Stimulated activated CD8-positive, alpha-beta memory T cell treated with anti-CD3 and anti-CD28 coated beads, Interleukin-12 subunit alpha, Interleukin-12 subunit beta, amount 100 ng/mL, for 4 hours (primary cell): Measurements from ENCODE around the gene NFATC1.

Experiments
- DNase-seq: peaks from one replicate; pipeline ENCODE4 v3.0.0-alpha.2; 2020; ENCODE audit warnings: low read depth

Gene NFATC1

DNA sequence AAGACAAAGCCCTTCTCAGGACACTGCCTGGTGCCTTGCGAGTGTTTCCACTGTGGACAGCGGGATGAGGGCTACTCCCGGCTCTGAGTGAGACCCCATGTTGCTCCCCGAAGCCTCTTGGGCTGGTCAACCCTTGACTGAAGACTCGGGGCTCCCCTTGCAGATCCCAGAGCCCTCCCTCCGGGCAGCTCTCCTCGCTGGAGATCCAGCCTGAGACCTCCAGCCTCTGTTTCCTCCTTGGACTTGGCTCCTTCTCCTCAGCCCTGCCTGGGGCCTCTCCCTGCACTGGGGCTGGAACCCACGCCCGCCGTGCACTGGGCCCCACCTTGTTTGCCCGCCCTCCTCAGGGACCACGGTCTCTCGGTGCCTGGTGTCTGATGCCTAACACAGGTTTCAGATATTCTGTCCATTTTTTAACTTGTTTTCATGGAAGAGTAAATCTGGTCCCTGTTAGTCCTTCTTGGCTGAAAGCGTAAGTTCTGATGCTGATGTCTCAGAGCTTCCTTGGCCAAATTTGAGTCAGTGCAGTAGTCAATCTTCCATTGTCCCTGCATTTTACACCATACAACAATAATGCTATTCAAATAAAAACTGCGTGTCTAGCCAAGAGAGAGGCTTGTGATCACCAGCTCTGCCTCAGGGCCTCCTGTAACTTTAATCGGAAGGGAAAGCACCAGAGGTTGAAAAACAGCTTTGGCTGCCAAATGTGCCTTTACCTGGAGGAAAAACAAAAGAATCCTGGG, 144.6 kb downstream of the NFATC1 start:
- DNase-seq: no peak

DNA sequence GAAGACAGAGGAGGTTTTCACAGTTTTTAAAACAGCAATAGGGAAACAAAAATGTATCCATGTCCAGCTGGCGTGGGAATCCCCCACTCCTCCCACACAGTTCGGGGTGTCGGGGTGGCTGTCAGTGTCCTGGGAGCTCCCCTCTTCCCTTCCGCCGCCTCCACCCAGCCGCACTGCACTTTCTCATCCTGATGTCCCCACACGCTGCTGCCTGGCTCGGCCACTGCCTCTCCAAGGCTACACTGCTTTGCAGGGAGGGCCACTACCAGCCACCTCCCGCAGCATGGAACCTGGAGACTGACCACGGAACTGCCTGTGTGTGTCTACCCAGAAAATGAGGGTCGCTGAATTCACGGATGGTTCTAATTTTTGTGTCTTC, 145.2 kb downstream of the NFATC1 start:
- DNase-seq: no peak

- DNase-seq: no peak
Measured at GRCh38 chr18:79542213-79542612, 146.5 kb downstream of the NFATC1 start.

DNA sequence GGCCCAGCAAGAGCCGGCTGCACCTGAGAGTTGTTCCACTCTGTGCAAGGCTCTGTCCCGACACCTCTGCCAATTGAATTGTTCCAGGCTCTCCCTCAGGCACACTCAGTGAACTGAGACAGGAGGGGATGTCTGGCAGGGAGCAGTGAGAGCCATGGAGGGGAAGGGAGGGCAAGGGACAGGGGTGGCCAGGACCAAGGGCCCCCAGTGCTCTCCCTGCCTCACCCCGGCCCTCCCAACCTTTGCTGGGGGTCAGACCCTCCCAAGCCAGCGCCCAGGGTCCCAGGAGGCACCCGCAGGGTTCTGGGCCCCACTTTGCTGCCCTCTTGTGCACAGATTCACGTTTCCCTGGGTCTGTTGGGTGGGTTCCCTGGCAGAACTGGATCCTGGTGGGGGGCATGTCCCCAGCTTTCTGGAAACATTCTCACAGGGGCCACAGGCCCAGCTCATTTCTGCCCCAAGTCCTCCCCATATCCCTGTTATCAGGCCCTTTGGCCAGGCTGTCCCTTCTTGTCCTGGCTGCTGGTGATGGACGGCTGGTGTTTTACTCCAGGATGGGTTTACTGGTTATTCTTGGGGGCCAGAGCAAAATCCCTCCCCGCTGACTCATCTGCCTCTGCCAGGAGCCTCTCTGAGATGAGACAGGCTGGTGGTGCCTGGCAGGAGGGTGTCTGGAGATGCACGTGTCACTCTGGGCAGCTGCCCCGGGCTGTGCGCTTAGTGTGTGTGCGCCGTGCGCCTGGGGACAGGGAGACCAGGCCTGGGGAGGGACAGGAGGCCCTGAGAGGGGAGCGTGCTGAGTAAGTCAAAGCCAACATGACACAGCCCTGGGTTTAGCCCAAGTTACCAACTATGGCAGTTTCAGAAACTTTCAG, 147.4 kb downstream of the NFATC1 start:
- no peak for DNase-seq

GRCh38 chr18:79543861-79544385, 148.2 kb downstream of the NFATC1 start:
- no peak for DNase-seq

DNA sequence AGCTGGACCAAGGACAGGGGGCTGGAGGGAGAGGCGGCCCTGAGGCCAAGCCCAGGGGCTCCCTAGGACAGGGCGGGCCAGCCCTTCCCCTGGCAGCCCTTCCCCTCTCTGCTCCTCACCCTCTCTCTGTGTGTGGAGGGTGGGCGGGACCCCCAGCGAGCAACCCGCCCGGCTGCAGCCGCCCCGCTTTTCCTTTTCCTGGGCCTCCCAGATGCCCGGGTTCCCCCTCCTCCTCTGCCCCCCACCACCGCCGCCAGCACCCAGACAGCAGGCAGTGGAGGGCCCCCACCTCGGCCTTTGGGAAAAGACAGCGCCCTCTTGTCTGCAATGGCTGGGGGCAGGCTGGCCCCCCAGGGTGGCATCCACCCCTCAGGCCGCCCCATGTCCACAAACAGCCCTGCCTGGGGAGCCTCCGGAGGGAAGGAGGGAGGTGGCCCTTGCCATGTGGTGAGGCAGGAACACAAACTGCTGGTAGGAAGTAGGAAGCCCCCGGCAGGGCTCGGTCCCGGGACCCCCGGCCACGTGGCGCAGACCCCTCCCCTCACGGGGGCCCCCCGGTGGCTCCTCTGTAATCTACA, 148.7 kb downstream of the NFATC1 start:
- no peak for DNase-seq

DNA sequence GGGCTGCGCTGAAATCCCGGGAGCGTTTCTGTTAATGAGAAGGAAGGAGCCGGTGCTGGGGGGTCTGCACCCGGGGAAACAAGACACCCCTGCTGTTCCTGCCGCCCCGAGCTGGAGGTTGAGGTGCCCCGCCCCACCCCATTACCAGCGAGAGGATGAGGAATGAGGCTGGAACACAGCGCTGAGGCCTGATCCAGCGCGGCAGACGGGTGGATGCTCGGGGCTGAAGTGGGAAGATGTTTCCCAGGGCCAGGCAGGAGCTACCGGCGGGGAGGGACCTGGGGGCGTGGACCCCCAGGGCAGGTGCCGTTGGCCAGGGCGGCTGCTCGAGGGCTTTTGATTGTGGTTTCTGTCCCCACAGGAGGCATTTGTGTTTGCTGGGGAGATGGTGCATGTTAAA, 149.5 kb downstream of the NFATC1 start:
- no peak for DNase-seq

DNA sequence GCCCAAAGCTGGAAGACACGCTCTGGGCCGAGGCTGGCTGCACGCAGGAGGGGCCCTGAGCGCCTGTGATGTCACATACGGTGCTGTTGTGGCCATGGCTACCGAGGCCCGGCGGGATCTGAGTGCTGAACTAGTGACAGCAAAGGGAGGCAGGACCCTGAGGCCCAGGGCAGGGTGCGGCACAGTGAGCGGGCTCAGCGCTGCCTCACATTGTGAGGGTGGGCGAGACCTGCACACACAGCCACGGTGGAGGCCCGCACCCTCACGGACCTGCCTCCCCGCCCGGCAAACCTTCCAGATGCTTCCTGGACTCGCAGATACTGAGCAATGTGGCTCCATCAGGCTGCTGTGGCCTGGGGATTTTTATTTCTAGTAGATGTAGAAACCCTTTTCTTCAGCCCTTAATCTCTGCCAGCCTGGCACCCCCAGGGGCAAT, 150.0 kb downstream of the NFATC1 start:
- no peak for DNase-seq

- DNase-seq: no peak
Measured at GRCh38 chr18:79546781-79547272, 151.1 kb downstream of the NFATC1 start.

DNA sequence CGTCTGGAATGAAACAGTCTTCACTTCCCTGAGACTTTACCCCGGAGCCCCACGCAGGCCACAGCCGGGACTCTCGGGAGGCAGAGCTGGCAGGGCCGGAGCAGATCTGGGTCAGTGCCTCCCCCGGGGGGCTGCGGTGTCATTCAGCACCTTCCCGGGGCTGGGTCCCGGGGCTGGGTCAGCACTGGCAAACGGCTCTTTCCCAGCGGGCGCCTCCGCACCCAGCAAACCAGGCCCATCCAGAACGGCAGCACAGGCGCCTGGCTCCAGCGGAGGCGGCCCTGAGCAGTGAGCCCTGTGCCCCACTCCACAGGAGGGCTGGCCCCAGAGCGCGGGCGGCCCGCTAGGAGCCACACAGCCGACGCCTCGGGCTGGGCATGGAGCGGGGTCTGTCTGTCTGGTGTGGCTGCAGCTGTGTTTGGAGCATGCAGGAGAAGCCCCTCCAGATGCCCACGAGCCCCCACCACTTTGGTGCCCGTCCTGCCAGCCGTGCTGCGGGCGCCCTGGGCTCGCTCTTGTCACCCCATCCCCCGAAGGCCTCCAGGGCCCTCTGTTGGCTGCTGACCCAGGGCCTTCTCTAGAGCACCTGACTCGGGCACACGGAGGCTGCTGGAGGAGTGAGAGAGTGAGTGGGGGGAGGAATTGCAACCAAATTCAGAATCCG, 151.8 kb downstream of the NFATC1 start:
- DNase-seq: no peak

- no peak for DNase-seq
Measured at GRCh38 chr18:79548077-79548450, 152.3 kb downstream of the NFATC1 start.

DNA sequence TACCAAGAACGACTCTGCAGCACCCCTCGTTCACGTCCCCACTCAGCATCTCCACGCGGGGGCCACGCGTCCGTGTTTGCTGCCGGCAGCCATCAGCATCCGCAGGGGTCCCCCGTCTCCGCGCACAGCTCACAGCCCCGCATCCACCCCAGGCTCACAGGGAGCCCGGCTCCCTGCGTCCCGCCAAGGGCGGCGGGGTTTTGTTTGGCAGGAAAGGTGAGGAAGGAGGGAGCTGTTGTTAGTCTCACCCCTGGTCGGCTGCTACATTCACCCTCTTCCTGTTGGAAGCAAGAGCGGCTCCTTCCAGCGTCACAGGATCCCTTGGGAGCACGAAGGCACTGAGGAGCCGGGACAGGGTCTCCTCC, 152.9 kb downstream of the NFATC1 start:
- no peak for DNase-seq

DNA sequence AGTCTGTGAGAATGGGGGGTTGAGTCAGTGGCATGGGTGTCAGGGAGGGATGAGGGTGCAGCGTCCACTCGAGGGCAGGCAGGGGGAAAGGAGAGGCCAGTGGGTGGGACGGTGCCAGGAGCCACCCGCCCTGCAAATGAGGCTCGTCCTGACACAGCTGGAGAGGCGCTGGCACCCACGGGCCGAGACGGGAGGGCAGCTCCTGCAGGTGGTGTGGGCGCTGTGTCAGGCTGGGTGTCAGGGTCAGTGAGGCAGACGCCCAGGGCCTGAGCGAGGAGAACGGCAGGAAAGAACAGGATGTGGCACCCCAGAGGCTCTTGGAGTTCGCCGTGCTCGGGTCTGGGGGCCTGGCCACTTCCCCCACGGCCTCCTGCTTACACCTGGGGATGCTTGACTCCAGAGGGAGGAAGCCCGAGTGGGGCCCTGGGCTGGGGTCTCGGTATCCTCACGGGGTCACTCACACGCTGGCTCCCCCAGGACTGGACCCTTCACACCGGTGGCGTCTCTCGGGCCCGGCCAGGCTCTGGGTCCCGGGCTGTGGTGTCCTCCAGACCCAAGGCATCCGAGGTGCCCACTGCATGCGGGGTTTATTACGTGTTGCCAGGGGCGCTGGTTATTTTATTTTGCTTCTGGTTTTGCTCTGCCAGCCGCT, 153.4 kb downstream of the NFATC1 start:
- DNase-seq: no peak

DNA sequence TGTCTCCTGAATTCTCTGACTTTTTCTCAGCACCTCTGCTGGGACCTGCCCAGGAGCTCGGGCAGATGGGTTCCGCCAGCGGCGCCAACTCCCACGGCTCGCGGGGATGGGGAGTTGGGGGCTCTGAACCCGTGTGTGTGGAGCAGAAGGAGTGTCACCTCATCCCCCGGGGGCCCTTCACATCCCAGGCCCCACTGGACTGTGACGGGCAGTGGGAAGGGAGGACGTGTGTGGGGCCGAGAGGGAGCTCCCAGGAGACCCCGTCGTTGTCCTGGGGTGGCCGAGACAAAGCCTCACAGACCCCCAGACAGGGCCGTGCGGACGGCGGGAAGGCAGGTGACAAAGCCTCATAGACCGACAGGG, 153.9 kb downstream of the NFATC1 start:
- no peak for DNase-seq

GRCh38 chr18:79552140-79552631, 156.5 kb downstream of the NFATC1 start:
- DNase-seq: no peak

DNA sequence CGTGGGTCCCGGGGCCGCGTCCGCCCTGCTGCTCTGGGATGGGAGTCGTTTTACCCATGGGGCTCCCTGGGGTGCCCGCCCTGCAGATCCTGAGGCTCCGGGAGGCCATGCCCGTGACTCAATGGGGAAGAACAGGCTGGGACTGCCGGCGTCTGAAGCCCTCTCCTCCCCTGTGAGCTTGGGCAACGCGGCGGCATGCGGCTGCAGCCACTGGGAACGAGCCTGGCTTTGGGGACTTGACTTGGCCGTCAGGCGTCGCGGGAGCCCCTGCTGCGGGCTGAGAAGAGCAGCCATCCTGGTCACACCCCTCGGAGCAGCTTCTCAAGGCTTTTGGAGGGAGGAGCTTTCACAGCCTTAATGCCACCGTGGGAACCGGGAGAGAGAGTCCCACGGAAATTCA, 157.0 kb downstream of the NFATC1 start:
- no peak for DNase-seq

DNA sequence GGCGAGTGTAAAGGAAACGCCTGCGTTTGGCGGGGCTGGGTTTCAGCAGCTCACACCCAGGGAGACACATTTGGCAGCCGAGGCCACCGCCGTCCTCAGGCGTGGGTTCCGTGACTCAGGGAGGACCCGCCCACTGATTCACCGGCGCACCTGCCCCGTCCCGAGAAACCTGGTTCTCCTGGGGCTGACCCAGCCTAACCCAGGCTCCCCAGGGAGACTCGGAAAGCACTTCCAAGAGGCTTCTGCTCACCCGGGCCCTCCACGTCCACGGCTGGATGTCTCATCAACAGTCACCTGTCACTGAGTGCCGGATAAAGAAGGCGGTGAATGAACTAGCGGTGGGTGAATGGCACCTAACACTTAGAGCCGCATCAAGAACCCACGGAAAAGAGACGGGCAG, 157.4 kb downstream of the NFATC1 start:
- no peak for DNase-seq

DNA sequence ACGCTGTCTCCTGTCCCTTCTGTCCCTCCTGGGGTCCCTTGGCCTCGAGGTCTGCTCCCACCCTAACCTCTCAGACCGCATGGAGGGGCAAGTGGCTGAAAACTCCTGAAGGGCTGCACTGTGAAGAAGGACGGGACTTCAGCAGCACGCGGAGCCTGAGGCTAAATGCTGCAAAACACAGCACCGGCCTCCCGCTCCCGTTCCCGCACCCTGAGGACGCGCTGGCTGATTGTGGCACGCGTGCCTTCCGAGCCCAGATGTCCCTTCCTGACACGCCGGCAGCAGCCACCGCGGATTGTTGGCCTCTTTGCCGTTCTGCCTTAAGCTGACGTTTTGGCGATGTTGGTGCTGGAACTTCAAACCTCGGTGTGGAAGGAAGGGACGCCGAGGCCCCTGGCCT, 158.0 kb downstream of the NFATC1 start:
- no peak for DNase-seq

DNA sequence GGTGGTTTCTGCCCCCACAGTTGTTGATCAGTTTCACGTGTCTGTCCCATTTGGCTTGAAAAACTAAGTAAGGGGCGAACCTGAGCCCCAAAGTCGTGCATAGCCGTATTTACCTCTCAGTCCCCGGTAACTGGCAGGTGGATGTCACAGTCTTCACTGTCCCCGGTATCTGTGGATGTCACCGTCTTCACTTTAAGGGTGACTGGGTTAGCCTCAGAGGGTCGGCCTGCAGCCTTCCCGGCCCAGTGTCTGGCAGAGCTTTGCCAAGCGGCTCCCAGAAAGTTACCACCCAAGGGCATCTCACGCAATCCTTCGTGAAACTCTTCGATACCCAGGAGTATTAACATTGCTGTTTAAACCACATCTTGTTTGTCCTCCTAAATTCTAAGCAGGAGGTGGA, 158.6 kb downstream of the NFATC1 start:
- DNase-seq: no peak

DNA sequence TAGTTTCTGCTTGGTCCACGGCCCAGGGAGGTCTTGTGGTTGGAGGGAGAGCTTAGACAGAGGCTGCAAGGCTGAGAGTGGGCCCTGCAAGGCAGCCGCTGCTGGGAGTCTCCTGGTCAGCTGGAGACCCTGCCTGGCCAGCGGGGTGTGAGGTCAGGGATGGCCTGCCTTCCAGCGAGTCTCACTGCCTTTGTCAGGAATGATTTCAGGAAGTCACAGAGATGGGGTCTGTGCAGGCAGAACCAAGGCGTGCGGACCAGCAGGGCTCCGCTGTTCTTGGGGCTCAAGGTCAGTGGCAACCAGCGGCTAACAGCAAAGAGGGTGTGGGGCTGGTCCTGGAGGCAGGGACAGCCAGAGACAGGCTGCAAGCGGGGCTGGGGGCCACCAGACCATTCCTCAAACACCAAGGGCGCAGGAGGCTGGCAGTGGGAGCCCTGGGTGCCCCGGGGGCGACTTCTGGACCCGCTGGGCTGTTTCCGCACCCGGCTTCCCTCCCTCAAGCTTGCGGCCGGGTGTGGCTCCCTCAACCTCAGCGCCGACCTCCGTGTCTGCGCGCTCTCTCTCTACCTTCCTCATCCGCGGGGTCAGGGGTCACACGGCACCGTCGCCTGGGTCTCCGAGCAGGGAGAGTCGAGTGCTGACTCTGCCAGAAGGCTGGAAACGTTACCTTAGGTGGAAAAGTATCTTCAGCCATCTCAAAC, 159.4 kb downstream of the NFATC1 start:
- DNase-seq: no peak

DNA sequence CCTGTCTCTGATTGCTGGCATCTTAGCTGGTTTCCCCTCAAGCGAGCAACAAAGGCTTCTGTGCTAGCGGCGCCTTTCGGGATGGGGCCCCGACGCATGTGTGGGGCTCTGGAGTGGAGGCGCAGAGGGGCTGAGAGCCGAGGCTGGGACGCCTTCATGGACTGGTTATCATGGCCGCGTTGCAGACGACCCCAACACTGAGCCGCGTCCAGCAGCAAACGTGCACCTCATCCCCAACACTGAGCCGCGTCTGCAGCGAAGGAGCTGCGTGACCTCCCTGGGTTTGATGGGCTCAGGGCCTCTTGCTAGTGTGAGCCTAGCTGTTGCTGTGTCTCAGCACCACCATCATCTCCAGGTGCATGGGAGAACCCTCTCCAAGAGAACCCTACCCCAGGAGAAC, 160.2 kb downstream of the NFATC1 start:
- no peak for DNase-seq
